CD4-positive, alpha-beta T cell treated with Interleukin-10 for 1 hour (primary cell): ENCODE results near the gene ADAM15.

ENCODE experiments used
- DNase-seq: peaks from one replicate; pipeline ENCODE4 v3.0.0-alpha.2; 2020

Gene ADAM15, protein sequence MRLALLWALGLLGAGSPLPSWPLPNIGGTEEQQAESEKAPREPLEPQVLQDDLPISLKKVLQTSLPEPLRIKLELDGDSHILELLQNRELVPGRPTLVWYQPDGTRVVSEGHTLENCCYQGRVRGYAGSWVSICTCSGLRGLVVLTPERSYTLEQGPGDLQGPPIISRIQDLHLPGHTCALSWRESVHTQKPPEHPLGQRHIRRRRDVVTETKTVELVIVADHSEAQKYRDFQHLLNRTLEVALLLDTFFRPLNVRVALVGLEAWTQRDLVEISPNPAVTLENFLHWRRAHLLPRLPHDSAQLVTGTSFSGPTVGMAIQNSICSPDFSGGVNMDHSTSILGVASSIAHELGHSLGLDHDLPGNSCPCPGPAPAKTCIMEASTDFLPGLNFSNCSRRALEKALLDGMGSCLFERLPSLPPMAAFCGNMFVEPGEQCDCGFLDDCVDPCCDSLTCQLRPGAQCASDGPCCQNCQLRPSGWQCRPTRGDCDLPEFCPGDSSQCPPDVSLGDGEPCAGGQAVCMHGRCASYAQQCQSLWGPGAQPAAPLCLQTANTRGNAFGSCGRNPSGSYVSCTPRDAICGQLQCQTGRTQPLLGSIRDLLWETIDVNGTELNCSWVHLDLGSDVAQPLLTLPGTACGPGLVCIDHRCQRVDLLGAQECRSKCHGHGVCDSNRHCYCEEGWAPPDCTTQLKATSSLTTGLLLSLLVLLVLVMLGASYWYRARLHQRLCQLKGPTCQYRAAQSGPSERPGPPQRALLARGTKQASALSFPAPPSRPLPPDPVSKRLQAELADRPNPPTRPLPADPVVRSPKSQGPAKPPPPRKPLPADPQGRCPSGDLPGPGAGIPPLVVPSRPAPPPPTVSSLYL

GRCh38 chr1:155050560-155051341, at the start of gene ADAM15:
TSS of gene ADAM15 (plus strand) at chr1:155051316. CDS start at chr1:155051387, 71 bp downstream.
- peak; percentile 86 for DNase-seq

- DNase-seq = no peak
These were observed 49.8 kb upstream of the ADAM15 start for GRCh38 chr1:155001425-155001674.

GRCh38 chr1:155001675-155002463, 49.2 kb upstream of the ADAM15 start:
- DNase-seq = peak; percentile 98

DNA sequence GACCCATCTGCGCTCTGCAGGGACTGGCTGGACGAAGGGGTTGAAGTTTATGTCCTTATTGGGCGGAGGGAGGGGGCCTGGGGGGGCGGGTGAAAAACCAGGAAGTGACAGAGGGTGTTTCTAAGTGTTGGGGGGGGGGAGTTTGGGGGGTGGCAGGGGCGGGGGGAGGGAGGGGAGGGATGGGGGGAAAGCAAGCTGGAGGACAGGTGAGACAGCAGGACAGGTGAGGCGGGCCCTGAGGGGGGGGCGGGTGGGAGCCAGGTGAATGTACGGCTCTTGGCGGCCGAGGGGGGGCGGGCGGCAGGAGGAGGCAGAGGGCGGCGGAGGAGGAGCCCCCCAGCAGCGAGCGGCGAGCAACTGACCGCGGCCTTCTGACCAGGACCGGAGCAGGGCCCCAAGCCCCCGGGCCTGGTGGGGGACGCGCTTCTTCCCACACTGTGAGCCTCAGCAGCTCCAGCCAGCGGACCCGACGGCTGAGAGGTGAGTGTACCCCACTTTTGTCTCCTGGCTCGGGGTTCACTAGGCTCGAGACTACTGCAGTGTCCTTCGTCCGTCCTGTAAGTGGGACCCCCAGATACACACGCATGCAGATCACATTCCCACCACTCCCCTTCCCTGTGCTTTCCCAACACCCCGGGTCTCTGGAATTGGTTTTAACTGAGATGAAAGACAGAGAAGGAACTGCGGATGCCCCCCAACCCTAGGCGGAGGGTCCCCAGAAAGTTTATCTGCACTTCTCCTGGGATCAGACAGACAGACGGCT, 48.5 kb upstream of the ADAM15 start, which contains the start of gene ZBTB7B:
Gene ZBTB7B, plus strand, starts transcription at position 339 of the 763 bp plus-strand sequence. CDS start 11,859 bp downstream, outside the sequence.
- DNase-seq = no peak

DNA sequence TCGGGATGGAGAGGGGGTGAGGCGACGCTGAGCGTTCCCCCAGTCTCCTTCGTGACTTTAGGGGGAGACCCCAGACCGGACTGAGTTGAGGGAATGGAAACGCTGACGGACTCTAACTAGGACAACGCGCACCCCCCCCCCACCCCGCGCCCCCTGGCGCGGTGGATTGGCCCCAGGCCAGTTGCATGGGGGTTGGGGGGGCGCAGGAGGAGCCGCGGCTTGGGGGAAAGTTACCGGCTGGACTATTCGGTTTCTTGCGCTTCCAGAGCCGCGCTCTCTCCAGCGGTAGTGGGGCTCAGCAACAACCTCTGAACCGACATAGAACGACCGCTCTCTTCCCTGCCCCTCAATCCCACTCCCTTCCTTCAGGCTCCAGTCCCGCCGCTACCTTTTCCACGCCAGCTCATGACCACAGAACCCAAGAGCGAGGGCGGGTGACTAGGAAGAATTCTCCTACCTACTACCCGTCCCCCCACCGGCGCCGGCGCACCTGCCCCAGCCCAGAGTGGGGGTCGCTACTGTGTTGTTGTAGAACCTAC, 47.8 kb upstream of the ADAM15 start:
- DNase-seq = no peak

DNA sequence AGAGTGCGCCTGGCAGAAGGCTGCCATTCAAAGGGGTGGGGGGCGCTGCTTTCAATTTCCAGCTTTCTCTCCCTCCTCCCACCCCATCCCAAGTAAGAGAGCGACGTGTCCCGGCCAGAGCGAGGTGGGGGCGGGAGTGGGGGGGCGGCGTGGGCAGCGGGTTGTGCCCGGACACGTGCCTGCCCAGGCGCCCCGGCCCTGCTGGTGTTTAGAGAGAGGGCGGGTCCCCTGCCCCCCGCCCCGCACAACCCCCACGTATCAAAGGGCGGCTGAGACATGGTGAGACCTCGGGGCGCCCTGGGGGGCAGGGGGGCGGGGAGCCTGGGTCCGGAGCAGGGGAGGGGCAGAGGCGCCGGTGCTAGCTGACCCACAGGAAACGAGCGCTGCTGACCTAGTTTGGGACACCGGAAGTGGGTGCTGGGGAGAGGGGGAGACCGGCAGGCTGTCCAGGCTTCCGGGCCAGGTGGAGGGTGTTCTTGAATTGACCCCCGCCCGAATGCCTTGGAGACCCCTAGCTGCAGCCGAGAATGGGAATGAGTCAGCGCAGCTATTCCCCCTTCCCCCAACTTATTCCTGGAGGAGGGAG, 47.3 kb upstream of the ADAM15 start:
- no peak for DNase-seq

DNA sequence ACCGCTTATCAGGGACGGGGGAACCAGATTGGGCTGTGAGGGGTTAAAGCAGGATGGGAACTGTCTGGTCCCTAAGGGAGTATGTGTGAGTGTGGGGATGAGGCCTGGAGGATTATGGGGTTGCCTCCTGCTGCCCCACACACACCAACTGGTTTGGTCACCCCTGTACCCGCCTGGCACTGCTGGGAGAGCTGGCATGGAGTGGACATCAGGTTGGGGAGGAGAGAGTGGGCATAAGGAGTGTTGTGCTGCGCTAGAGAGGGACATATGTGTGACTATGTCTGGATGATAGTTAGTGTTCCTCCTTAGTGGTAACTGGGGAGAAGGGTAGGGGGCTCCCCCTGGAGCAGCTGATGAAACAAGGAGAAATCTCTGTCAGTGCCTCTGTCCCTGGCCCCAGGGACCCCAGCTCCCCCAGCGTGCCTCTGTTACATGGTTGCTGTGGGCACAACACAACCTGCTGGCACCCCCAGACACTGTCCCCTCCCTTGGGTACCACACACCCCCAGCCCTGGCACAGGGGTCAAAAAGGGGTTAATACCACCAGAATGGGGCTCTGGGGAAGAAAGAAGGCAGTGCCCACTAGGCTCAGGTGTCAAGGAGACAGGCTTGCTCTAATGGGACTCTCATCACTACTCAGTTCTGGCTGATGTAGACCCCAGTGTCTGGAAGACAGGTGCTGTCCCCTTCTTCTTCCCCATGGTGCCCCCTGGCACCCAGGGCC, 46.6 kb upstream of the ADAM15 start:
- DNase-seq = no peak

GRCh38 chr1:155005076-155006011, 45.8 kb upstream of the ADAM15 start:
- DNase-seq = peak; percentile 57

DNA sequence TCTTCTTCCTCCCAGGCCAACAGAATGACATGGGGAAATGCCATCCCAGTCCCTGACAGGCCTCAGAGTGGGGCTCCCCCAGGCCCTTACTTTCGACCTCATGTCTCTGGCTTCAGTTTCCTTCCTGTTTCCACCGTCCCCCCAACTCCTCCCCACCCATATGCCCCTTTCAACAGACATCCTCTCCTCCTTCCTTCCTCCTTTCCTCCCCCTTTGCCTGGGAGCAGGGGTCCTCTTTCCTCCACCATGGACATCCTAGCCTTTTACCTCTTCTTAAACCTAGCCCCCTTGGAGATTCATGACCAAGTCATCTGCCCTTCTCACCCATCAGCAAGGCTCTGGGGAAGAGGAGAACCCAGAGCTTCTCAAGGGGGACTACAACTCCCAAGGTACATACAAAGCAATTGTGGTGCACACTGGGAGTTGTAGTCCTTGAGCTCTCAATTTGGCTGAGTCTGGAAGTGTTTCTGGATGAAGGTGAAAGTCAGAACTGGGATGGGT, 44.5 kb upstream of the ADAM15 start:
- peak; percentile 67 for DNase-seq

- DNase-seq = no peak
These were observed 43.8 kb upstream of the ADAM15 start for GRCh38 chr1:155007251-155007828.

DNA sequence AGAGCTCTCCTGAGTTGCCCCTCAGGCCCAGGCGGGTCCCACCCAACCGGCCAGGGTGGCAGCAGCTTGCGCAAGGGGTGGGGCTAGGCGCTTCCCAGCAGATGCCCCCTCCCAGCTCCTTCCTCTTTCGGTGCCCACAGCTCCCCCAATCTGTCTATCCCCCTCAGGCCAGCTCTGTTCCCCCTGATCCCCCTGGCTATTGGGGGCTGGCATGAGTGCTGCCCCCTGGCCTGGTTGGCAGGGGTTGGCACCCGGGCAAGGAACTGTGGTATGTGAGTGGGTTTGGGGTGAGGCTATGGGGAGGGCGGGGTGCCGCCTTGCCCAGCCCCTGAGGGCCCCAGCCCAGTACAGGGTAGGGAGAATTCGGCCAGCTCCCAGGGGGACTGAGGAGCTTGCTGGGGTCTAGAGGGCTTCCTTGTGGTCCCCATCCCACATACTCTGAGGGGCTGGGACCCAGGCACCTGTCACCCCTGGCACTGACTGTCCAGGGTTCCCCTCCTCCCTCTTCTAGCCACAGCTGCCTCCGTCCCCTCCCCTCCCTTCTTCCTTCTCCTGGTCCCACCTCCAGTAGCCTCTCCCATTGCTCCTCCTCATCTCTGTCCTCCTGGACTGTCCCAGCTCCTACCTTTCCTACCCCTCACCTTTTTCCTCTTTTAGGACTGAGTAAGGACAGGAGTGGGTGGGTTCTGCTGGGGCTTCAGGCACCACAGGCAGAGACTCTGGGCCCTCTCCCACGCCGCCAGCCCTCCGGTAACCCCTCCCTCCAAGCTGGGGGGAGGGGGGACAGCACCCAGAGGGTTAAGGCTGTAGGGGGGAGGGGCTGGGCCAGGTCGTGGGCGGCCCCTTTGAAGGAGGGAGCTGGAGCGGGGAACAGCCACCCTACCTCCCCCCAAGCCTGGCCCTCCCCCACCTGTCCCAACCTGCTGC, 42.8 kb upstream of the ADAM15 start:
- DNase-seq = peak; percentile 45

DNA sequence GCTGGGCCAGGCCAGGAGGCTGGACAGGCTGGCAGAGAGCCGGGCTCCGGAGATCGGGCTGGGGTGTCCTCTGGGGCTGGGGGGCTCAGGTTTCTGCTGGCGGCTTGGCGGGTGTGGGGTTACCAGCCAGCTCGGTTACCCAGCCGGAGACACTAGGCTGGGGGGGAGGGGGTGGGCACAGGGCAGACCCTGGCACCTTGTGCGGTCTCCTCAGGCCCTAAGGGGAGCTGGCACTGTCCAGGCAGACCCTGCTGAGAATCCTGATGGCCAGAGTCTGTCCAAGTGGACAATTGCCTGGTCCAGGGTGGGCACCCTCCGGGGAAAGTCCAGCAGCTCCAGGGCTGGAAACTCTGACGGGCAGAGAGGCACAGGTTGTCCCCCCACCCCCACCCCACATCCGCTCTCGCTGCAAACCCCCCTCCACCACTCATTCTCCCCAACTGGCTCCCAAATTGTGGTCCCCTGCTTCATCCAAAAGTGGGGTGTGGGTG, 41.9 kb upstream of the ADAM15 start:
- DNase-seq = no peak

- DNase-seq = no peak
These were observed 41.4 kb upstream of the ADAM15 start for GRCh38 chr1:155009742-155010141.

DNA sequence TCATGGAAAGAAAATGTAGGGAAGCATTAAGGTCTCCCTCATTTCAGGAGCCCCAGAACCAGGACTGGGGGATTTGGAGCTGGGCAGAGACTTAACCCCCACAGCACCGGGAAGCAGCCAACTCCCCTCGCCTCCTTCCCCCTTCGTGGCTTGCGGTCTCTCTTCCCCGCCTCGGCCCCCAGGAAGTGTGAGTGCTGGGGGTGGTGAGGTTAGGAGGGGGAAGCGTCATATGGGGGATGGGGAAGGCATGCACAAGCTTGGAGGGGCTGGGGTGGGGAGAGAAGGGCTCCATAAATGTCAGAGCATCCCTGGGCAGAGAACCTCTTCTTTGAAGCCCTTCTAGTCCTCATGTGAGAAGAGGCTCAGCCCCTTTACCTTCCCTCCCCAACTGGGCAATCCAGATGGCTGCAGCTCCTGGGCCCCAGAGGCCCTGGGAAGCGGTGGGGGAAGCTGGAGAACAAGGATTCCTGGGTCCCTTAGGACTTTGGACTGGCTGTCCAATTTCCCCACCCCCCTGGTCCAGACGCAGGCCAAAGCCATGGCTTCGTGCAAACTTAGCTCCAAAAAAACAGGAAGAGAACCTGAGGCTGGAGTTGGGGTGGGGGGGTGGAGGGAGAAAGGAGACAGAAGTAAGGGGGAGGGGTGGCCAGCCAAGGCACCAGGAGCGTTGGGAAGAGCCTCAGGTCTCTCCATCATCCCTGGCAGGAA, 40.8 kb upstream of the ADAM15 start:
- DNase-seq = no peak

- DNase-seq = no peak
These were observed 40.1 kb upstream of the ADAM15 start for GRCh38 chr1:155011004-155011416.

GRCh38 chr1:155011437-155012025, 39.6 kb upstream of the ADAM15 start:
- DNase-seq = no peak
